Activated CD4-positive, alpha-beta memory T cell treated with anti-CD3 and anti-CD28 coated beads for 36 hours (primary cell): ENCODE results near the gene USP4. TPM values are rescaled to one million over a fixed set of nuclear protein-coding genes. Genes with fewer than 3 reads are reported as not detected.
"Not testable (repeated sequence)": the region's sequence is repeated elsewhere in the genome, so short reads cannot be mapped to it uniquely, and the experiment has no call there.

ENCODE experiments used
- CTCF ChIA-PET: fragments of 350-600 bp; sonication (Branson Sonifier 250); formaldehyde crosslinking; loops from one replicate; lab custom pipeline; 2021; ENCODE audit warnings: antibody characterized with exemption, inconsistent platforms; lab: Charles Lee
- POLR2A ChIA-PET: fragments of 350-600 bp; sonication (Branson Sonifier 250); formaldehyde crosslinking; loops from one replicate; lab custom pipeline; 2021; ENCODE audit warnings: antibody characterized with exemption; lab: Charles Lee
- DNase-seq: peaks from one replicate; pipeline ENCODE4 v3.0.0-alpha.2; 2020
- H3K27ac Mint-ChIP-seq: one replicate; pipeline ENCODE4 v1.8.0; 2021; ENCODE audit warnings: mixed read lengths
- H3K27me3 Mint-ChIP-seq: one replicate; pipeline ENCODE4 v1.8.0; 2021; ENCODE audit warnings: mixed read lengths
- H3K36me3 Mint-ChIP-seq: one replicate; pipeline ENCODE4 v1.8.0; 2021; ENCODE audit warnings: mixed read lengths
- H3K4me1 Mint-ChIP-seq: one replicate; pipeline ENCODE4 v1.8.0; 2021; ENCODE audit warnings: low read depth, mixed read lengths
- H3K4me3 Mint-ChIP-seq: one replicate; pipeline ENCODE4 v1.8.0; 2021; ENCODE audit warnings: mild to moderate bottlenecking, mixed read lengths
- H3K9me3 Mint-ChIP-seq: one replicate; pipeline ENCODE4 v1.8.0; 2021; ENCODE audit warnings: mixed read lengths
- intact Hi-C: fragments of 100-400 bp; cut with micrococcal nuclease; formaldehyde crosslinking; loops from one replicate; pipeline ENCODE4 v1.15.1; 2023
- total RNA-seq, 2 experiments: library from RNA; stranded (reverse); gene quantifications; one replicate each; pipeline ENCODE4 v1.2.3, GENCODE V29; 2021

Gene USP4
- total RNA-seq, 2 experiments from 2014 or later = 79.4 to 79.7 TPM

GRCh38 chr3:49266410-49267095 is 73.3 kb downstream of the USP4 start:
- ChIA-PET CTCF (no interaction called here), POLR2A (no interaction called here)
- no peak overlapping the region for H3K4me3 Mint-ChIP-seq
- H3K27ac Mint-ChIP-seq = no peak overlapping the region
- H3K36me3 Mint-ChIP-seq = peaks cover 4% of the 10 kb centered on the region
- intact Hi-C loops = no loop called here
- no peaks in the 10 kb centered on the region for H3K4me1 Mint-ChIP-seq
- H3K27me3 Mint-ChIP-seq = no peaks in the 10 kb centered on the region
- no peaks in the 10 kb centered on the region for H3K9me3 Mint-ChIP-seq
- DNase-seq = no peak

- POLR2A ChIA-PET = no interaction called here
- Mint-ChIP-seq H3K4me3 (no peak overlapping the region), H3K4me1 (peaks cover 5% of the 10 kb centered on the region), H3K27me3 (no peaks in the 10 kb centered on the region), H3K9me3 (no peaks in the 10 kb centered on the region), H3K36me3 (peaks cover 4% of the 10 kb centered on the region), H3K27ac (no peak overlapping the region)
- CTCF ChIA-PET = no interaction called here
- DNase-seq = no peak
- intact Hi-C loops = no loop called here
Measured at GRCh38 chr3:49265661-49266386, 74.0 kb downstream of the USP4 start.

DNA sequence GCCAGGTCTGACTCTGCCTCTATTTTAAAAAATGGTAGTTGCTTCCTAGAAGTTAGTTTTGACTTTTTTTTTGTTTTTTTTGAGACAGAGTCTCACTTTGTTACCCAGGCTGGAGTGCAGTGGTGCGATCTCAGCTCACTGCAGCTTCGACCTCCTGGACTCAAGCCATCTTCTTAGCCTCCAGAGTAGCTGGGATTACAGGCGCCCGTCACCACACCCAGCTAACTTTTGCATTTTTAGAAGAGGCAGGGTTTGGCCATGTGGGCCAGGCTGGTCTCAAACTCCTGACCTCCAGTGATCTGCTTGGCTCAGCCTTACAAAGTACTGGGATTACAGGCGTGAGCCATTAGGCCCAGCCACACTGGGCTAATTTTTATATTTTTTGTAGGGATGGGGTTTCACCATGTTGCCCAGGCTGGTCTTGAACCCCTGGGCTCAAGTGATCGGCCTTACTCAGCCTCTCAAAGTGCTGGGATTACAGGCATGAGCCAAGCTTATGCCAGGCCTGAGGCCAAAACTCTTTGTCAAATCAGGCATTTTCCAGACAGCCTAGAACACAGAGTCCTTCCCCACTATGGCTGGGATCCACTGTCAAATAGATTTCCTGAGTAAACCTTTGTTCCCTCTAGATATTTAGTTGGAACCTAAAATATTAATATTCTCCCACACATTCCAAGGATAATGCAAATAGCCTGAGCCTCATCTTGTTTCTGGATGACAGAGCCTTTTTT is 76.5 kb downstream of the USP4 start:
- intact Hi-C loops = no loop called here
- H3K4me1 Mint-ChIP-seq = peaks cover 9% of the 10 kb centered on the region
- no peaks in the 10 kb centered on the region for H3K27me3 Mint-ChIP-seq
- H3K9me3 Mint-ChIP-seq = no peaks in the 10 kb centered on the region
- H3K27ac Mint-ChIP-seq = no peak overlapping the region
- no peak overlapping the region for H3K4me3 Mint-ChIP-seq
- DNase-seq = no peak
- CTCF ChIA-PET = no interaction called here
- no peaks in the 10 kb centered on the region for H3K36me3 Mint-ChIP-seq
- POLR2A ChIA-PET = no interaction called here

DNA sequence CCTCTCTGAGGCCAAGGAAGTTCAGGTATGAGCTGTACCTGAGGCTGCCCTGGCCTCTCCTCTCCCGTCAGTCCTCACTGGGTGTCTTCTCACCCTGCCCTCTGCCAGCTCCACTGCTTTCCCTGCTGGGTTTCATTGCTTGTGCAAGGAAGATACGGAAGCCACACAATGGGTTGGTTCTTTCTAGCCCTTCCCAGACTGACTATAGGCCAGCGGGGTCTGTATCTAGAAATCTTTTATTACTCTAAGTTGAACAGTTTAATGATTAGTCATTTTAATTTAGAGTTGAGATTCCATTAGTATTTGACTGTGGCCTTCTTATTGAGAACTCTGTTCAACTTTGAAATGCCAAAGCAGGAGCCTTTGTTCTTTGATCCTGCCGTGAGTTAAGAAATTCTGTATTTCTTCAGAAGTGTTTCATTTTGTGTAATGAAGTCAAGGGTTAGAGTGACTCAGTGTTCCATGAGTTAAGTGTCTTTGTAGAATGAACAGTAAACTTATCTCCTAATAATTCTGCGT is 79.0 kb downstream of the USP4 start:
- intact Hi-C loops = no loop called here
- ChIA-PET POLR2A (no interaction called here), CTCF (no interaction called here)
- H3K27me3 Mint-ChIP-seq = no peaks in the 10 kb centered on the region
- H3K9me3 Mint-ChIP-seq = no peaks in the 10 kb centered on the region
- no peak overlapping the region for H3K27ac Mint-ChIP-seq
- peak; percentile 20 for DNase-seq
- no peaks in the 10 kb centered on the region for H3K36me3 Mint-ChIP-seq
- no peak overlapping the region for H3K4me3 Mint-ChIP-seq
- peaks cover 9% of the 10 kb centered on the region for H3K4me1 Mint-ChIP-seq

GRCh38 chr3:49257187-49257586 is 82.7 kb downstream of the USP4 start:
- Mint-ChIP-seq H3K36me3 (no peaks in the 10 kb centered on the region), H3K4me3 (no peak overlapping the region), H3K27ac (no peak overlapping the region), H3K9me3 (no peaks in the 10 kb centered on the region), H3K4me1 (peaks cover 9% of the 10 kb centered on the region), H3K27me3 (no peaks in the 10 kb centered on the region)
- ChIA-PET POLR2A (no interaction called here), CTCF (interaction anchor here (1.2 kb wide), 1 partner anchor 86 kb away, joined by 3 read pairs; the partner anchor contains the start of gene KLHDC8B)
- intact Hi-C loops = no loop called here
- DNase-seq = no peak

DNA sequence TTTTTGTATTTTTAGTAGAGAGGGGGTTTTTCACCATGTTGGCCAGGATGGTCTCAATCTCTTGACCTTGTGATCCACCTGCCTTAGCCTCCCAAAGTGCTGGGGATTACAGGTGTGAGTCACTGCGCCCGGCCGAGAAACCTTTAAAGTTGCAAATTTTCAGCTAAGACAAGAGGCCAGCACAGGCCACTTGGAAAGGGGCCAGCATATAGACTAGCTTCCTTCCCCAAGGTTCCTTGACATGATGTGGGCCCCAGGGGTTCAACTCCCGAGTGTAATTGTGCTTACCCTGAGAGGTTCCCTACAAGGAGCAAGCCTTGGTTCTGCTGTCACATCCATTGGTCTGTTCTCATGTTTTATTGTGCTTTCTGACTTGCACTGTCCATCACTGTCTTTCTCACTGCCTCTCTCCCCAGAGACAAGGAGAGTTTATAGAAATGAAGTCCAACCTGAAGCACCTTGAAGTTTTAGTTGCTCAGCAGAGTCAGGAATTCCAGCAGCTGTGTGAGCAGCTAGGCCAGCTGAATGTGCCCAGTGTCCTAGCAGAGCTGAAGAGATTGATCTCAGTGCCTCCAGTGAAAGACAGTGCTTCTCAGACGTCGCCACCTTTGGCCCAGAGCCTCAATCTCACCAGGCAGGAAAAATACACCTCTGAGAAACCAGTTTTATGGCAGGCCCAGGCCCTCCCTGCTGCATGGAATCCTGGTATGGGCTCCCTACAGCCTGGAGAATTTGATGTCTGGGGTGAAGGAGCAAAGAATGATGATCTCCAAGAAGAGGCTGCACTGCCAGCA is 83.9 kb downstream of the USP4 start:
- intact Hi-C loops = no loop called here
- Mint-ChIP-seq H3K27me3 (no peaks in the 10 kb centered on the region), H3K4me1 (peaks cover 5% of the 10 kb centered on the region), H3K27ac (no peak overlapping the region), H3K4me3 (no peak overlapping the region), H3K36me3 (no peaks in the 10 kb centered on the region), H3K9me3 (no peaks in the 10 kb centered on the region)
- CTCF ChIA-PET = interaction anchor here (1.2 kb wide), 1 partner anchor 85 kb away, joined by 3 read pairs; the partner anchor contains the start of gene KLHDC8B
- no peak for DNase-seq
- POLR2A ChIA-PET = no interaction called here

- Mint-ChIP-seq H3K9me3 (no peaks in the 10 kb centered on the region), H3K36me3 (no peaks in the 10 kb centered on the region), H3K4me3 (no peak overlapping the region), H3K27me3 (no peaks in the 10 kb centered on the region), H3K4me1 (no peaks in the 10 kb centered on the region), H3K27ac (no peak overlapping the region)
- CTCF ChIA-PET = no interaction called here
- DNase-seq = no peak
- POLR2A ChIA-PET = interaction anchor here (0.6 kb wide), 1 partner anchor 22 kb away, joined by 3 read pairs; the partner anchor contains the start of gene C3orf62
- intact Hi-C loops = no loop called here
Measured at GRCh38 chr3:49255112-49255511, 84.7 kb downstream of the USP4 start.

DNA sequence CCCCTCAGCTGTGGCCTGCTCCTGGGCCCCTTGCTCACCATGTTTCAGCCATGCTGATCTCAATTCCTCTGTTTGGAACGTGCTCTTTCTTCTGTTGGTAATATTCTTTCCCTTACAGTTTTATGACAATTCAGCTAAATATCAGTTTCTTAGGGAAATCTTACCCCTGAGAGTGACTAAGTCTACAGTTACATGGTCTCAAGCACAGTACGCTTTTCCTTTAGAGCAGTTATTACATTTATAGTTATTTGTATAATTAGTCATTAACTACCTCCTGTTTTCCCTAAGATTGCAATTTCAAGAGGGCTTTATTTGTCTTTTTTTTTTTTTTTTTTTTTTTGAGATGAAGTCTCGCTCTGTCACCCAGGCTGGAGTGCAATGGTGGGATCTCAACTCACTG is 86.3 kb downstream of the USP4 start:
- Mint-ChIP-seq H3K27me3 (no peaks in the 10 kb centered on the region), H3K4me3 (no peak overlapping the region), H3K9me3 (no peaks in the 10 kb centered on the region), H3K36me3 (no peaks in the 10 kb centered on the region), H3K27ac (no peak overlapping the region), H3K4me1 (no peaks in the 10 kb centered on the region)
- intact Hi-C loops = no loop called here
- no peak for DNase-seq
- ChIA-PET CTCF (no interaction called here), POLR2A (no interaction called here)

DNA sequence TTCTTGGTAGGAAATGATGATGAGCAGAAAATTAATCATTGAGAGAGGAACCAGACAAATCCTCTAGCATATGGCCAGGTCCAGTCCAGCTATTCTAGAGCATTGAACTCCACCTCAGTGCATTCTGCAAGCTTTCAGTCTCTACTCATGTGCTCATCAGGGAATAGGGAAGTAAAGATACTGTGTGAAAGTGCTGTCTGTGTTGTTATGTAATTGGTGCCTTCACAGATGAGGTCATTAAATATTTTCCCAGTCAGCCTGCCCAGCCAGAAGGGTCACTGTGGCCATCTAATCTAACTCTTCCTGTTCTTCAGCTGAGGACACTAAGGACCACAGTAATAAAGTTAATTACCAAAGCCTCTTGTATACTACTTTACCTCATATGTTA is 91.0 kb downstream of the USP4 start:
- Mint-ChIP-seq H3K36me3 (no peaks in the 10 kb centered on the region), H3K4me3 (no peak overlapping the region), H3K4me1 (no peaks in the 10 kb centered on the region), H3K27me3 (no peaks in the 10 kb centered on the region), H3K9me3 (no peaks in the 10 kb centered on the region), H3K27ac (no peak overlapping the region)
- intact Hi-C loops = no loop called here
- DNase-seq = no peak
- POLR2A ChIA-PET = no interaction called here
- CTCF ChIA-PET = no interaction called here

DNA sequence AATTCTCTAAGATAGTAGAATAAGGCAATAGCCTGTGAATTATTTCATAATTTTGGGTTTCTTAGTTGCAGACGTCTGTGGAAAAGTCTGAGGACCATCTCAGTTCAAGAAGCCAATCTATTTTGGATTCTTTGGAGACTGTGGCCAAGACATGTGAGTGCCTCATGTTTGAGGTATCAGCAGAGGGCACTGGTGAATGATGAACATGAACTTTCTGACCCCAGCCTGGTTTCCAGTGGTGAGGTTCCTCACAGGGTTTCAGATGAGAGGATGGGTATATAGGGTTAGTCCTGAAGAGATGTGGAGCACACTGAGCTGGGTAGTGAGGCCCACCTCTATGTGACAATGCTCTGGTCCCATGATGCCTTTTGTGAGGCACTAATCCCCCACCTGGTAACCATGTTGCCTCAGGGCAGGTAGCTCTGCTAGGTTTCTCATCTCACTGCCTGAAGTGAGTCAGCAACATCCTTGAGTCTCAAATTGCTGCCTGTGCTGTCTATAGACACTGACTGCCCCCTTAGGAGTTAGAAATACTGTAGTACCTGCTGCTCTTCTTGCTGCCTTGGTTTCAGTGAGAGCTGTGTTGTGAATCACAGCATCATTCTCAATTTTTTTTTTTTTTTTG is 95.2 kb downstream of the USP4 start:
- no peaks in the 10 kb centered on the region for H3K9me3 Mint-ChIP-seq
- no peak for DNase-seq
- ChIA-PET CTCF (interaction anchor here (0.5 to 1.0 kb wide), 3 partner anchors 205 to 572 kb away, joined by 3 read pairs; no protein-coding TSS in a partner anchor), POLR2A (no interaction called here)
- peaks cover 3% of the 10 kb centered on the region for H3K27me3 Mint-ChIP-seq
- no peaks in the 10 kb centered on the region for H3K36me3 Mint-ChIP-seq
- H3K4me1 Mint-ChIP-seq = no peaks in the 10 kb centered on the region
- H3K27ac Mint-ChIP-seq = no peak overlapping the region
- intact Hi-C loops = no loop called here
- no peak overlapping the region for H3K4me3 Mint-ChIP-seq

DNA sequence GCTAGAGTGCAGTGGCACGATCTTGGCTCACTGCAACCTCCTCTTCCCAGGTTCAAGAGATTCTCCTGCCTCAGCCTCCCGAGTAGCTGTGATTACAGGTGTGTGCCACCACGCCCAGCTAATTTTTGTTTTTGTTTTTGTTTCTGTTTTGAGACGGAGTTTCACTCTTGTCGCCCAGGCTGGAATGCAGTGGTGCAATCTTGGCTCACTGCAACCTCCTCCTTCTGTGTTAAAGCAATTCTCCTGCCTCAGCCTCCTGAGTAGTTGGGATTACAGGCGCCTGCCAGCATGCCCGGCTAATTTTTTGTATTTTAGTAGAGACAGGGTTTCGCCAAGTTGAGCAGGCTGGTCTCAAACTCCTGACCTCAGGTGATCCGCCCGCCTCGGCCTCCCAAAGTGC is 99.8 kb downstream of the USP4 start:
- DNase-seq, CTCF ChIA-PET, H3K27ac Mint-ChIP-seq, H3K27me3 Mint-ChIP-seq, POLR2A ChIA-PET, H3K36me3 Mint-ChIP-seq, H3K4me1 Mint-ChIP-seq, H3K9me3 Mint-ChIP-seq, intact Hi-C loops, H3K4me3 Mint-ChIP-seq: not testable (repeated sequence)
